HG03060 (cell line): ENCODE data around the gene DDIT4.
A peak's percentile ranks its signal among the peaks of the same experiment; 100 is the strongest.
"Not testable (repeated sequence)": the region's sequence is repeated elsewhere in the genome, so short reads cannot be mapped to it uniquely, and the experiment has no call there.

Experiments
- ATAC-seq: cut with Tn5 transposase; IDR thresholded peaks from one replicate; pipeline ENCODE4 v1.9.1; 2021; ENCODE audit warnings: low read depth, moderate number of reproducible peaks; ENCODE audit not compliant: unreplicated experiment

Gene DDIT4

GRCh38 chr10:72248468-72249151 is 25.1 kb upstream of the DDIT4 start:
- peak; percentile 87 for ATAC-seq

DNA sequence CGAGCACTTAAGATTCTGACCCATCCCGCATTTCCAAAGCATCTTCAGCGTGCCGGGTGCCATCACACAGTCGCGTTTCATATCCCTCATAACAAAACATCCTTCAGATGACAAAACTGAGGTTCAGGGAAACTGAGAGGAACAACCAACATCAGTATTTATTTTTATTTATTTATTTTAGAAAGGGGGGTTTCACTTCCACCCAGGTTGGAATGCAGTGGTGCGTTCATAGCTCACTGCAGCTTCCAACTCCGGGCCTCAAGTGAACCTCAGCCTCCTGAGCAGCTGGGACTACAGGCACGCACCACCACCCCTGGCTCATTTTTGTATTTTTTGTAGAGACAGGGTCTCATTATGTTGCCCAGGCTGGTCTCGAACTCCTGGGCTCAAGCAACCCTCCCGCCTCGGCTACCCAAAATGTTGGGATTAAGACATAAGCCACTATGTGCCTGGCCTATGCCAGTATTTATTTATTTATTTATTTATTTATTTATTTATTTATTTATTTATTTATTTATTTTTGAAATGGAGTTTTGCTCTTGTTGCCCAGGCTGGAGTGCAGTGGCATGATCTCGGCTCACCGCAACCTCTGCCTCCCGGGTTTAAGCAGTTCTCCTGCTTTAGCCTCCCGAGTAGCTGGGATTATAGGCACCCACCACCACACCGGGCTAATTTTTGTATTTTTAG is 24.4 kb upstream of the DDIT4 start:
- not testable (repeated sequence) for ATAC-seq

- ATAC-seq, result no peak
Observed at GRCh38 chr10:72250666-72251065, 23.1 kb upstream of the DDIT4 start.

DNA sequence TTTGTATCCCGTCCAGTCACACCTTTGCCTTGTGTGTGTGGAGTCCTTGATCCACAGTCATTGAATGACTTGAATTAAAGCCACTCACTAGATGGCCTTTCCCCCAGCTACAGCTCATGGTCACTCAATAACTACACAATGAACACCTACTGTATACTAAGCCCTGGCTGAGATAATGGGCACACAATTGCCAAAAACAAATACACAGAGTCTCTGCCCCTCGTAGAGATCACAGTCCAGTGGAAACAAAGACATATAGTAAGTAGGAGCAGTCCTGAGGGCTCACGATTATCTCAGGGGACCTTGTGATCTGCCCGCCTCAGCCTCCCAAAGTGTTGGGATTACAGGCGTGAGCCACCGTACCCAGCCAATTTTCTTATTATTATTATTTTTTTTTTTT is 22.1 kb upstream of the DDIT4 start:
- no peak for ATAC-seq

- no peak for ATAC-seq
Observed at GRCh38 chr10:72252972-72253371, 20.8 kb upstream of the DDIT4 start.

DNA sequence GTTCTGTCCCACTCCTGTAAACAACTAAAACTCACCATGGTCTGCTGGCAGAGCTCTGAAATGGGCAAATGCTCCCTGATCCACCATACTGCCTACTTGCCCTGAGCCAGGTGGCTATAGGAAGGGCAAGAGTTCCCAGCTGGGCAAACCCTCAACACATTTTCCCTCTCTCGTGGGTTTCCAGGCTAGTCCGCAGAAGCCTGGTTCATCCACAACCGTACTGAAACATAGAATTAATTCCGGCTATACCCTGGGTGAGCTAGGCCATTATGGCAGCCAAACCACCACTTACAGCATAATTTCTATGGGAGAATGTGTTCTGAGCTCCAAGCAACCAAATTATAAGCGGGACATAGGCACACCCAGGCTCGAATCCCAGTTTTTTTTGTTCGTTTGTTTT is 20.1 kb upstream of the DDIT4 start:
- no peak for ATAC-seq

- no peak for ATAC-seq
Observed at GRCh38 chr10:72254813-72255568, 18.7 kb upstream of the DDIT4 start.

DNA sequence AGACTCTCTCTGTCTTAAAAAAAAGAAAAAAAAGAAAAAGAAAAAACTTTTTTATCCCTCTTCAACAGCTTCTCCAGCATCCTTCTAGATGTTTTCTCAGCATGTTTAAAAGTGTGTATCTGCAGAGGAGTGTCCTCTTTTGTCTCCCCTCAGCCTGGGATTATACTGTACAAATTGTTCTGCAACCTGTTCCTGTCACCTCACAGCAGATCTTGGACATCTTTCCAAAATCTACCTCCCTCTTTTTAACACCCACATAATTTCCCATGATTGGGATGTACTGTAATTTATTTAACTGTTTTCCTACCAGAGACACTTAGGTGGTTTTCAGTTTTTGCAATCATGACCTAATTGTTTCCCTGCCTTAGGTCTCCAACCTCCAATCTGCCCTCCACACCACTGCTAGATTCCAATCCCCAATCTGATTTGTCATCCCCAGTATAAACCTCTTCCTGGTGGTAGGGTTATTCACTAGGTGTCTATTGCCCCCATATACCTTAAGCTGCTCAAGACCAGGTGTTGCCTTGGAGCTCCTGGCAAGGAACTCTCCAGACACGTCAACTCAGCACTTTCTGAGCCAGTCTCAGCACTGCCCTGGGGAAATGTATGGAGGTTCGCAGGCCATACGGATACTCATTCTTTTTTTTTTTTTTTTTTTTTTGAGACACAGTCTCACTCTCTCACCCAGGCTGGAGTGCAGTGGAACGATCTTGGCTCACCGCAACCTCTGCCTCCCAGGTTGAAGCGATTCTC is 17.6 kb upstream of the DDIT4 start:
- no peak for ATAC-seq

- no peak for ATAC-seq
Observed at GRCh38 chr10:72257051-72257892, 16.5 kb upstream of the DDIT4 start.

GRCh38 chr10:72258617-72259016 is 15.1 kb upstream of the DDIT4 start:
- ATAC-seq, result no peak

DNA sequence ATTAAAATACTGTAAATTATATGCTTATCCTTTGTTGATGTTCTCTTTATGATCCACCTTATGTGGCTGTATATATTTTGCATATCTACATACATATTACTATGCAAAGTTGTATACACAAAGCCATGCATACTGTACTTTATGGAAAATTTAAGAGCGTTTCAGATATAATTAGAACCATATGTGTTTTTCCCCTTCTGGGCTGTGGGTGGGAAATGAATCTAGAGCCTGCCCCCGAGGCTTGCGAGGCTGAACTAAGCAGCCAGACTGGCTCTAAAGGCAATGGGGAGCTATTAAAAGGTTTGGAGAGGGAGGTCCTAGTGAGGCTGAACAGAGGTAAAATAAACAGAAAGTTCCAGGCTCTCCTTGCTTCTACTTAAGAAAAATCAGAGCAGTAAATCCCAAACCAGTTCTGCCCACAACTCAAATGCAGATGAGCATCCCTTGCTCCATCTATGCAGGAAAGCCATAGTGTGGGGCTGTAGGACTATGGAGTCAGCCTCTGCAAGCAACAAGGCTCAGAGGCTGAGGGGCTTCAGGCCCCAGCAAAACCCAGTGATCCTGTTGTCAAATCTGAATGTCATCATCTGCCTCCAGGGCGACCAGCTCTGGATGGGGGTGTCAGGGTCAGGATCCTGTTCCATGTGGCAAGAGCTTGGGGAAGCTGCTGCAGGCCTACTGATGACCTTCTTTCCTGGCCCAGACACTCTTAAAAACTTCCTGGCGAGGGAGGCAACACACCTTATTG is 14.1 kb upstream of the DDIT4 start:
- ATAC-seq, result no peak

DNA sequence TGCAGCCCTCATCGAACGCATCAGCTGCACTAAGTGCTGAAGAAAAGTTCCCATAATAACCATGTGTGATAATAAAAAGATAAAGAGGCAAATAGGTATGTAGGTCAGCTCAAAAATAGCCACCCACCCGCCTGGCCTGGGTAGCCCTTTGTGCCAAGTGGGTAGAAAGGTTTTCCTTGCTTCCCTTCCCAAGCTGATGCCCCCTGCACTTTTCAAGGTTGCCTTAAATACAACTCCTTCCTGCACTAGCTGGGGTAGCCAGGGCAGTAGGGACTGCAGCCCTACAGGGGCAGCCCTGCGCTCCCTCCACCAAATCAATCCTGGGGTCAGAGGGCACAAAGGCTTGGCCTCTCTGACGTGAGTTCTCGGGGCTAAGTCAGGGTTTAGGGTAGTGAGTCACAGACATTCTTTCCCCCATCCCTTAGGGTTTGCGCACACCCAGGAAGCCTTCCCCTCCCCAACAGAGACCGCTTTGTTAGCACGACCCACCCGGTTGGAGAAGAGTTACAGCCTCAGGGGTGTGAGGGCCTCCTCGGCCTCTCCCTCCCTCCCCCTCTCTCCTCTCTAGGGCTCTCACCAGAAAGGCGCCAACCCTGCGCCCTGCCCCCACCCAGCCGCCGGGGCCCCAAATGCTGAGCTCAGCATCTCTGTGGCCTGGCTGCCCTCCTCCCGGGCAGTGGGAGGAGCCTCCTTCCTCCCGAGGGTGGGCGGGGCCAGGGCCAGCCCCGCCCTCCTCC is 13.3 kb upstream of the DDIT4 start:
- peak; percentile 33 for ATAC-seq

GRCh38 chr10:72260976-72261783 is 12.5 kb upstream of the DDIT4 start:
- ATAC-seq, result peak; percentile 36

GRCh38 chr10:72261784-72262404 is 11.8 kb upstream of the DDIT4 start:
- ATAC-seq, result peak; percentile 4

DNA sequence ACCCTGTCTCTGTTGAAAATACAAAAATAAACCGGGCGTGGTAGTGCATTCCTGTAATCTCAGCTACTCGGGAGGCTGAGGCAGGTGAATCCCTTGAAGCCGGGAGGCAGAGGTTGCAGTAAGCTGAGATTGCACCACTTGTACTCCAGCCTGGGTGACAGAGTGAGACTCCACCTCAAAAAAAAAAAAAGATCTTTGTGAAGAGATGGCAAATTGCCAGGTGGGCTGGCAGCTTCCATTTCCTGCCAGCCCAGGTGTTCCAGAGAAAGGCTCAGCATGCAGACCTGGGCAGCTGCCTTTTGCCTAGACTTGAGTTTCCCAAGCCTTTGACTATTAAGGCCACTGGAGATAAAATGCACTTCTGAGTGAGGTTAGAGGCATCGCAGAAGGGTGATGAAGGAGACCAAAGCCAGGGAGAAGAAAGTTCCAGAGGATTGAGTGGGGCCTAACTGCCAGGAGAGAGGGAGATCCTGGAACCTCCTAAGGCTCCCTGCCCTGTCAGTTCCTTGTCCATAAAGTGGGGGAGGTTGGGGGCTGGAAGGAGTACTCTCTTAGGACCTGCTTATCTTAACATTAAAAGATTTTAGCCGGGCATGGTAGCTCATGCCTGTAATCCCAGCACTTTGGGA is 10.0 kb upstream of the DDIT4 start:
- ATAC-seq, result no peak

- no peak for ATAC-seq
Observed at GRCh38 chr10:72264536-72264935, 9.2 kb upstream of the DDIT4 start.

DNA sequence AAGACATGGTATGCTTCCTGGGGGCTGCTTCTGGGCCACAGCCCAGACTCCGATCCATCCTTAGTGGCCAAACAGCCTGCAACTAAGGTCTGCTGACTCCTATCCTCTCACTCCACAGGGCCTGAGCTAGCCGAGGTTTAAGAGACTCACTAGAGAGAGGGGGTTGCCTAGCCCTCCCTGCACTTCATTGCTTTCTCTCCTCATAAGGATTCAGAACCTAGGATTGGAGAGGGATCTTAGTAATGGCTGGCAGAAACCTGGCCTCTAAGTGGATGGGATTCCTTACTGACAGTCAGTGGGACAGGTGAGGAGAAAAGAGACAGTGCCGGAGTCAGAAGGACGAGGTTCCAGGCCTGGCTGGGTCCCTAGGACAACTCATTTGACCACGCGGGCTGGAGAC is 8.2 kb upstream of the DDIT4 start:
- no peak for ATAC-seq
